HG03565 (cell line): ENCODE measurements around the gene CSRP1.
"Not testable (repeated sequence)": the region's sequence is repeated elsewhere in the genome, so short reads cannot be mapped to it uniquely, and the experiment has no call there.

Experiments used
- ATAC-seq: cut with Tn5 transposase; IDR thresholded peaks from one replicate; pipeline ENCODE4 v1.9.1; 2021; ENCODE audit warnings: mild to moderate bottlenecking, moderate library complexity; ENCODE audit not compliant: unreplicated experiment

Gene CSRP1

GRCh38 chr1:201498621-201499020, 8.3 kb downstream of the CSRP1 start:
- no peak for ATAC-seq

GRCh38 chr1:201497935-201498509, 8.9 kb downstream of the CSRP1 start:
- no peak for ATAC-seq

GRCh38 chr1:201496296-201496690, 10.6 kb downstream of the CSRP1 start:
- no peak for ATAC-seq

- ATAC-seq: no peak
These were observed 11.2 kb downstream of the CSRP1 start for GRCh38 chr1:201495551-201496295.

GRCh38 chr1:201493757-201494617, 12.9 kb downstream of the CSRP1 start:
- ATAC-seq: no peak

- ATAC-seq: not testable (repeated sequence)
These were observed 13.8 kb downstream of the CSRP1 start for GRCh38 chr1:201493026-201493656.

GRCh38 chr1:201491896-201492511, 14.9 kb downstream of the CSRP1 start:
- no peak for ATAC-seq

GRCh38 chr1:201490708-201491131, 16.2 kb downstream of the CSRP1 start:
- no peak for ATAC-seq

- ATAC-seq: no peak
These were observed 17.2 kb downstream of the CSRP1 start for GRCh38 chr1:201489643-201490261.

- ATAC-seq: no peak
These were observed 17.9 kb downstream of the CSRP1 start for GRCh38 chr1:201488830-201489589.

GRCh38 chr1:201487742-201488141, 19.2 kb downstream of the CSRP1 start:
- no peak for ATAC-seq

- ATAC-seq: no peak
These were observed 20.7 kb downstream of the CSRP1 start for GRCh38 chr1:201486187-201486586.

GRCh38 chr1:201485184-201485774, 21.6 kb downstream of the CSRP1 start:
- ATAC-seq: no peak

- no peak for ATAC-seq
These were observed 23.5 kb downstream of the CSRP1 start for GRCh38 chr1:201483373-201483949.

GRCh38 chr1:201482755-201483154, 24.2 kb downstream of the CSRP1 start:
- ATAC-seq: no peak

GRCh38 chr1:201481761-201482493, 25.0 kb downstream of the CSRP1 start:
- peak; percentile 53 for ATAC-seq

GRCh38 chr1:201481004-201481380, 25.9 kb downstream of the CSRP1 start:
- no peak for ATAC-seq
